ENCODE measurements around the gene TMEM229A.

DNA sequence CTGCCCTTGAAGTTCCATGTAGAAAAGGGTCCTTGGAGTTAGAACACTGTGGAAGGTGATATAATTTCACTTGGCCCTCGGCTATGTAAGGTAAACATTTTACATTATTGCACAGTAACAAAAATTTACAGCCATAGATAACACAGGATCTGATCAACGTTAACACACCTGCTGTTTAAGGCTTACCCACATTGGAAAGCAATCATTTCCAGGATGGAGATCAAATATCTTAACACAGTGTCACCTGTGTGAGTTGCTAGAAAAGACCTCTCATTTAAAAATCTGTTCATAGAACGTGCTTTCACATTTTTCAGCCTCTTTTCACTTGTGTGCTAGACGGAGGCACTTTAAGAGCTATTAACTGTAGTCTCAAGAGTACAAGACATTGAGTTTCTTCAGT lies 1.9 kb downstream of the TMEM229A start:
- TF ChIP-seq, protein P1, sequence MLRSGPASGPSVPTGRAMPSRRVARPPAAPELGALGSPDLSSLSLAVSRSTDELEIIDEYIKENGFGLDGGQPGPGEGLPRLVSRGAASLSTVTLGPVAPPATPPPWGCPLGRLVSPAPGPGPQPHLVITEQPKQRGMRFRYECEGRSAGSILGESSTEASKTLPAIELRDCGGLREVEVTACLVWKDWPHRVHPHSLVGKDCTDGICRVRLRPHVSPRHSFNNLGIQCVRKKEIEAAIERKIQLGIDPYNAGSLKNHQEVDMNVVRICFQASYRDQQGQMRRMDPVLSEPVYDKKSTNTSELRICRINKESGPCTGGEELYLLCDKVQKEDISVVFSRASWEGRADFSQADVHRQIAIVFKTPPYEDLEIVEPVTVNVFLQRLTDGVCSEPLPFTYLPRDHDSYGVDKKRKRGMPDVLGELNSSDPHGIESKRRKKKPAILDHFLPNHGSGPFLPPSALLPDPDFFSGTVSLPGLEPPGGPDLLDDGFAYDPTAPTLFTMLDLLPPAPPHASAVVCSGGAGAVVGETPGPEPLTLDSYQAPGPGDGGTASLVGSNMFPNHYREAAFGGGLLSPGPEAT (IDR thresholded peaks at IDR 0.05; ENCODE audit: low read depth), result no peak
- TF ChIP-seq SIN3A (IDR thresholded peaks at IDR 0.05; ENCODE audit: low read depth, low read length) (no peak), NFXL1 (IDR thresholded peaks at IDR 0.05; ENCODE audit: borderline replicate concordance) (no peak), ATF3 (IDR thresholded peaks at IDR 0.05; ENCODE audit: borderline replicate concordance, extremely low read depth, low read depth, low read length) (no peak), CTCF (IDR thresholded peaks at IDR 0.05 in 2 of 3, conservative IDR thresholded peaks at IDR 0.05 in 1 of 3; ENCODE audit: control insufficient read depth in 2 of 3, extremely low read depth in 1 of 3, insufficient read depth in 1 of 3, low read depth in 3 of 3, low read length in 3 of 3) (no peak)
